Peyer's patch (tissue), 4 donors: ENCODE data around the gene SEC24C. TPM values are rescaled to one million over a fixed set of nuclear protein-coding genes. Genes with fewer than 3 reads are reported as not detected.

Experiments used
- DNase-seq, 3 donors: peaks; one replicate each; pipeline ENCODE4 v3.0.0-alpha.2; 2017 to 2019
- H3K27ac ChIP-seq, 4 donors: fragments of 200-600 bp; sonication (generic); one replicate each; pipeline ENCODE4 v1.5.1; 2016 to 2019
- H3K27me3 ChIP-seq, 2 donors: fragments of 200-600 bp; sonication (generic); one replicate each; pipeline ENCODE4 v1.5.1; 2019
- H3K36me3 ChIP-seq, 3 donors: fragments of 200-600 bp; sonication (generic); one replicate each; pipeline ENCODE4 v1.5.1; 2016 to 2019
- H3K4me1 ChIP-seq, 4 donors: fragments of 200-600 bp; sonication (generic); one replicate each; pipeline ENCODE4 v1.5.1; 2016 to 2019
- H3K4me3 ChIP-seq, 4 donors: fragments of 200-600 bp; sonication (generic); 1 replicate in 3 of 4; 2 replicates in 1 of 4; pipeline ENCODE4 v1.5.1; 2016 to 2019; ENCODE audit warnings: mild to moderate bottlenecking in 1 of 4
- H3K9me3 ChIP-seq, 4 donors: fragments of 200-600 bp; sonication (generic); one replicate each; pipeline ENCODE4 v1.5.1; 2016 to 2019; ENCODE audit warnings: mild to moderate bottlenecking in 1 of 4
- POLR2A ChIP-seq, 2 donors: fragments of 450-650 bp; IDR thresholded peaks; one replicate each; pipeline ENCODE4 v1.5.1; 2017; ENCODE audit warnings: antibody characterized with exemption in 2 of 2, mild to moderate bottlenecking in 2 of 2, moderate library complexity in 2 of 2
- total RNA-seq, 4 donors: library from RNA; depleted of rRNA; stranded (reverse); fragments of >200 nt; gene quantifications; one replicate each; pipeline ENCODE4 v1.1.0, GENCODE V29; 2016
- TF ChIP-seq, protein P1 (sequence below), 6 experiments: fragments of 450-650 bp in 4 of 6; fragments of 200-600 bp in 2 of 6; sonication (generic) in 1 of 6; IDR thresholded peaks; one replicate each; pipeline ENCODE4 v1.5.1; 2017 to 2019; ENCODE audit warnings: antibody characterized with exemption in 6 of 6, mild to moderate bottlenecking in 3 of 6, moderate library complexity in 1 of 6

Gene SEC24C
- total RNA-seq, 4 donors from 2014 or later: 48.7 to 81.5 (median 79.9) TPM

DNA sequence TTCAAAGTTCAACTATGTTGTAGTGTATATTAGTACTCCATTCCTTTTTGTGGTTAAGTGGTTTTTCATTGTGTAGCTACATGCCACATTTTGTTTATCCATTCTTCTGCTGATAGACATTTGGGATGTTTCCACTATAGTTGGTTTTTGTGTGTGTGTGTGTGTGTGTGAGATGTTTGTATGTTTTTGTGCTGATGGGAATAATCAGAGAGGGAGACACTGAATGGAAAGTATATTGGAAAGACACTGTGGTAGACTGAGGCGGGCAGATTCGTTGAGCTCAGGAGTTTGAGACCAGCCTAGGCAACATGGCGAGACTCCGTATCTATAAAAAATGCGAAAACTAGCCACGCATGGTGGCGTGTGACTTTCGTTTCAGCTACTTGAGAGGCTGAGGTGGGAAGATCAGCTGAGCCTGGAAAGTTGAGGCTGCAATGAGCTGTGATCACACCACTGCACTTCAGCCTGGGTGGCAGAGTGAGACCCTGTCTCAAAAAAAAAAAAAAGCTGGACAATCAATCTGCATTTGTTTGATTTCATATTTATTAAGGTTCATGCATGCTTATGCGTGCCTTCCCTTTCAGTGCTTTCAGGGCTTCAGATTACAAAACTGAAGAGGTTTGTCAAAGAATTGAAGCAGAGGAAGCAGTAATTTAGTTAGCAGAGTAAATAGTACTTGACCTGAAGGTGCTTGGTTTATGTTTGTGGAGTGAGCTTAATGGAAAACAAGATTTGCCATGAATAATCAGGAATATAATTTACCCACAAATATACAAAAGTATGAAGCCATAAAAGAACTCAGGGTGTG, 14.7 kb downstream of the SEC24C start:
- Histone ChIP-seq H3K36me3 (peaks cover 0 to 73% (median 0%) of the 10 kb centered on the region in 3 donors), H3K27ac (peak overlapping the region in 2 of 4 donors; percentile 1 to 34)

DNA sequence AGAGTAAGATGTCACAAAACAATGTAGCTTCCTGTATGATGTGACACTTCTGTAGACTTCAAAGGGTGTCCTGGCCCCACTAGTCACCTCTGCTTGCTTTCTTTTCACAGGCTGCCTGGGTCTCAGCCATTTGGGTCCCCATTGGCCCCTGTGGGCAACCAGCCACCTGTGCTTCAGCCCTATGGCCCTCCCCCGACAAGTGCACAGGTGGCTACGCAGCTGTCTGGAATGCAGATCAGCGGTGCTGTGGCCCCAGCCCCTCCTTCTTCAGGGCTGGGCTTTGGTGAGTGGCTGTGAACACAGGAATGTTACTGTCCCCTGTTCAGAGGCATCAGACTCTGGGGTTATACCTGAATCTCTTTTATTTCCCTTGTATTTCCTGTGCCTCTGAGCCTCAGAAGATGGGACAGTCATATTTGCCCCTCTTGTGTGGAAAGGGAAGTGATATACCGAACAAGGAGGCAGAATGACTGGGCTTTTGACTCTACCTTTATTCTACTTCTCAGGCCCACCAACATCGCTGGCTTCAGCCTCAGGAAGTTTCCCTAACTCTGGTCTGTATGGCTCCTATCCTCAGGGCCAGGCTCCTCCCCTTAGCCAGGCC, 15.4 kb downstream of the SEC24C start:
- Histone ChIP-seq H3K27me3 (no peaks in the 10 kb centered on the region), H3K4me3 (no peak overlapping the region), H3K27ac (peak overlapping the region in 2 of 4 donors; percentile 1 to 34), H3K36me3 (peaks cover 0 to 73% (median under 1%) of the 10 kb centered on the region in 3 donors), H3K9me3 (no peaks in the 10 kb centered on the region), H3K4me1 (peaks cover 0 to 4% (median 0%) of the 10 kb centered on the region in 4 donors)
- DNase-seq: peak in 2 of 3 donors; percentile 49 to 76
- TF ChIP-seq, protein P1, sequence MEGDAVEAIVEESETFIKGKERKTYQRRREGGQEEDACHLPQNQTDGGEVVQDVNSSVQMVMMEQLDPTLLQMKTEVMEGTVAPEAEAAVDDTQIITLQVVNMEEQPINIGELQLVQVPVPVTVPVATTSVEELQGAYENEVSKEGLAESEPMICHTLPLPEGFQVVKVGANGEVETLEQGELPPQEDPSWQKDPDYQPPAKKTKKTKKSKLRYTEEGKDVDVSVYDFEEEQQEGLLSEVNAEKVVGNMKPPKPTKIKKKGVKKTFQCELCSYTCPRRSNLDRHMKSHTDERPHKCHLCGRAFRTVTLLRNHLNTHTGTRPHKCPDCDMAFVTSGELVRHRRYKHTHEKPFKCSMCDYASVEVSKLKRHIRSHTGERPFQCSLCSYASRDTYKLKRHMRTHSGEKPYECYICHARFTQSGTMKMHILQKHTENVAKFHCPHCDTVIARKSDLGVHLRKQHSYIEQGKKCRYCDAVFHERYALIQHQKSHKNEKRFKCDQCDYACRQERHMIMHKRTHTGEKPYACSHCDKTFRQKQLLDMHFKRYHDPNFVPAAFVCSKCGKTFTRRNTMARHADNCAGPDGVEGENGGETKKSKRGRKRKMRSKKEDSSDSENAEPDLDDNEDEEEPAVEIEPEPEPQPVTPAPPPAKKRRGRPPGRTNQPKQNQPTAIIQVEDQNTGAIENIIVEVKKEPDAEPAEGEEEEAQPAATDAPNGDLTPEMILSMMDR (IDR thresholded peaks at IDR 0.05): no peak
- TF ChIP-seq POLR2A (IDR thresholded peaks at IDR 0.05): no peak

More for the DNA sequence above, 14.7 kb downstream of the SEC24C start:
- Histone ChIP-seq H3K9me3 (no peaks in the 10 kb centered on the region), H3K4me3 (no peak overlapping the region), H3K27me3 (no peaks in the 10 kb centered on the region), H3K4me1 (peaks cover 0 to 4% (median 0%) of the 10 kb centered on the region in 4 donors)
- TF ChIP-seq POLR2A (IDR thresholded peaks at IDR 0.05): no peak
- TF ChIP-seq, protein P1 (IDR thresholded peaks at IDR 0.05): no peak
- DNase-seq: no peak

DNA sequence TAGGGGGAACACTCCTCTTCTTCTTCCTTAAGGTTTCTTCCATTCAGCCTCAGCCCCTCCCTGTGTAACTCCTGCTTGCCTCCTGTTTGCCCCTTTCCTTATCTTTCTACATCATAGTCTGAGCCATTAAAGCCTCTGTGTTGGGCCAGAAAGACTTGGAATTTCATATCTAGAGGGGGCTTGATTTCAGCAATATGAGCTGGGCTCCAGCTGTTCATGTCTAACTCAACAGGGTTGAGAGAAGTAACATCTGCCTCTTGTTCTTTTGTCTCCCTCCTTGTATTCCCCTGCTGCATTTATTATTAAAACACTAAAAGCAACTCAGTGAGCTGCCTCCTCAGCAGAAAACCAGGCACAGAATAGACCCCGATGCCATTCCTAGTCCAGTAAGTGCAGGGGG, 17.6 kb downstream of the SEC24C start:
- no peak overlapping the region for H3K4me3 ChIP-seq
- DNase-seq: no peak
- peaks cover 0 to 4% (median 0%) of the 10 kb centered on the region in 4 donors for H3K4me1 ChIP-seq
- no peaks in the 10 kb centered on the region for H3K9me3 ChIP-seq
- no peak for TF ChIP-seq POLR2A (IDR thresholded peaks at IDR 0.05)
- TF ChIP-seq, protein P1 (IDR thresholded peaks at IDR 0.05): no peak
- H3K36me3 ChIP-seq: peaks cover 0 to 81% (median 5%) of the 10 kb centered on the region in 3 donors
- H3K27me3 ChIP-seq: no peaks in the 10 kb centered on the region
- H3K27ac ChIP-seq: no peak overlapping the region

DNA sequence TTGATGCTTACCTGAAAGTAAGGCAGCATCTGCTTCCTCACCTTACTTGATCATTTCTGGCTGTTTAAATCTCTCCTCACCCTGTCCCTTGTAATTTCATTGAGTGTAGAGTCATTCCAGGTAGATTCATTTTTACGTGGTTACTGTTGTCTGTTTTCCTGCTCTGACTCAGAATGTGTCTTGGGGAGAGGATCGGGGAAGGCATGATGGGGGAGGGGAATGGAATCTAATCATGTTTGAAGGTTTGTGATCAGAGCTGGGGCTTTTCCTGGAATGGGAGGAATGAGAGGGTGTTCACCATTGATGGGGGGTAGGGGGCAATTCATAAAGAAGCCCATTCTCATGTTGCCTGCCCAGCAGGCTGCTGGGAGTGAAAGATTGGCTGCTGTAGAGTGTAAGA, 18.7 kb downstream of the SEC24C start:
- Histone ChIP-seq H3K36me3 (peaks cover 0 to 93% (median 5%) of the 10 kb centered on the region in 3 donors), H3K4me3 (no peak overlapping the region), H3K9me3 (no peaks in the 10 kb centered on the region), H3K27ac (no peak overlapping the region), H3K4me1 (peaks cover 0 to 4% (median 0%) of the 10 kb centered on the region in 4 donors), H3K27me3 (no peaks in the 10 kb centered on the region)
- DNase-seq: no peak
- no peak for TF ChIP-seq POLR2A (IDR thresholded peaks at IDR 0.05)
- TF ChIP-seq, protein P1 (IDR thresholded peaks at IDR 0.05): no peak

DNA sequence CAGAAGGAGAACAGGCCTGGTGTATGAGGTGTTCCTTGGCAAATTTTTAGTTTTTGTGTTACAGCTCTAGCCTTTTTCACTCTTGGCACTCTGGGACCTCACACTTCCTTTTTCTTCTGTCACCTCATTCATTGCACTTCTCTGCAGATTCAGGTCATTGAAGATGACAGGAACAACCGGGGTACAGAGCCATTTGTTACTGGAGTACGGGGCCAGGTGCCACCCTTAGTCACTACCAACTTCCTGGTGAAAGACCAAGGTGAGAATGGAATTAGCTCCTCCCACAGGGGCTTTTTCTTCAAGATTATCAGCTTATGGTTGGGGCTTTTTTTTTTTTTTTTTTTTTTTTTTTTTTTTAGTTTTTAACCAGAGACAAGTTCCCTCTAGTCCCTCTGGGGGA, 19.2 kb downstream of the SEC24C start:
- peaks cover 0 to 4% (median 0%) of the 10 kb centered on the region in 4 donors for H3K4me1 ChIP-seq
- no peak for DNase-seq
- TF ChIP-seq, protein P1 (IDR thresholded peaks at IDR 0.05): no peak
- no peak for TF ChIP-seq POLR2A (IDR thresholded peaks at IDR 0.05)
- no peaks in the 10 kb centered on the region for H3K27me3 ChIP-seq
- no peak overlapping the region for H3K27ac ChIP-seq
- peaks cover 0 to 97% (median 5%) of the 10 kb centered on the region in 3 donors for H3K36me3 ChIP-seq
- H3K4me3 ChIP-seq: no peak overlapping the region
- H3K9me3 ChIP-seq: no peaks in the 10 kb centered on the region
